Posterior cingulate gyrus (tissue), 11 donors: ENCODE measurements around the gene TCERG1L.
"Not testable (repeated sequence)": the region's sequence is repeated elsewhere in the genome, so short reads cannot be mapped to it uniquely, and the experiment has no call there.

ENCODE experiments used
- DNase-seq, 10 donors: peaks; one replicate each; pipeline versions ENCODE4 v3.0.0 to v3.0.0-alpha.2; 2020 to 2021; ENCODE audit warnings: mixed read lengths in 3 of 10
- intact Hi-C: fragments of 100-400 bp; cut with DNase I; formaldehyde crosslinking; loops from one replicate; pipeline ENCODE4 v1.15.1; 2023

The TCERG1L gene

DNA sequence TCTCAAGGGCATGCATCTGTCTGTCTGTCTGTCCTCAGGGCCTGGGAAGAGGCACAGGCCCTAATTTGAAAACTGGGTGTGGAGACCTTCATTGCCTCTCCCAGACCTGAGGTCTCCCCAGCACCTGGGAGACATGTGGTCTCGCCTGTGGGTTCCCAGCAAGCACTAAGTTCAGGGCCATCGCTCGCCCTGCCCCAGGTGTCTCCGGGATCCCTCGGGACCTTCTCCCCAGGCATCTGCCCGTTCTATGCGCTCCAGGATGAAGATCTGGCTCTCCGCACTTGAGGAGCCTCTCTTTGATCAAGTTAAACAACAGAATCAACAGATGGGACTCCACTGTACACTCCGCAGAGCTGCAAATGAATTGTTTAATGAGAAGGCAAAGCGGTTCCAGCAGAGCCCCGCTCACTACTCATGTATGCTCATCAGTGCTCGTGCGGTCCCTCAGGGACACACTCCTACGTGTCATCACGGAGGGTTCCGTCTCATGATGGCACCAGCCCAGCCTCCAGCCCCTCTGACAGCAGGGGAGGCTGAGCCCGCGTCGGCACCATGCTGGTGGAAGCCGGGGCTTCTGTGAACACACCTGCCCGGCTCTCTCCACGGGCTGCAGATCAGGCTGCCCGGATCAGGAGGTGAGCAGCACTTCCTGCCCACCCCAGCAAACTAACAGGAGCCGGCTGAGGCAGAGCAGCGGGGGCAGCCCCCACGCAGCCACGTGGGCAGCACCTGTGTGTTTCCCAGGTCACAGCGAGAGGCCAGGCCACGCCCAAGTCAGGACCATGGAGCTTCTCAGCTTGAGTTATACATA, 132.8 kb downstream of the TCERG1L start:
- intact Hi-C loops = no loop called here
- peak in 1 of 10 donors; percentile 73 for DNase-seq

GRCh38 chr10:131177431-131178327, 133.8 kb downstream of the TCERG1L start:
- peak in 1 of 10 donors; percentile 54 for DNase-seq
- intact Hi-C loops = no loop called here

- DNase-seq = no peak
- intact Hi-C loops = no loop called here
Measured at GRCh38 chr10:131176907-131177306, 134.6 kb downstream of the TCERG1L start.

- DNase-seq, intact Hi-C loops: not testable (repeated sequence)
Measured at GRCh38 chr10:131176324-131176723, 135.2 kb downstream of the TCERG1L start.

GRCh38 chr10:131175891-131176290, 135.6 kb downstream of the TCERG1L start:
- intact Hi-C loops = no loop called here
- peak in 4 of 10 donors; percentile 16 to 90 (median 63) for DNase-seq

GRCh38 chr10:131174651-131175540, 136.6 kb downstream of the TCERG1L start:
- intact Hi-C loops = no loop called here
- DNase-seq = no peak

DNA sequence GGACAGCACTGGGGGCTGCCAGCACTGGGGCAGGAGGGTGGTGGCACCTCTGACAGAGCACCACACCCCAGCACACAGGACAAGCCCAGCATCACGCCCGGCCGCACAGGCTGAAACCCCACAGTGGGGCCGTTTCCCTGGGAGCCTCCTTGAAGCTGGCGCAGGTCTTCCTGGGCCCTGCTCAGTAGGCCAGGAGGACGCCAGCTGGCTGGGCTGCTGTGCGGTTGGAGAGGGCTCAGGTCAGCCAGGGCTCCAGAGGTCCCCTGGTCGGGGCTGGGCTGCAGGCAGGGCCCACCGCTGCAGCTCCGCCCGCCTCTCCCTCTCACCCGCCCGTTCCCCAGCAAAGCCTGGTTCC, 137.3 kb downstream of the TCERG1L start:
- no peak for DNase-seq
- intact Hi-C loops = no loop called here

- intact Hi-C loops = no loop called here
- DNase-seq = no peak
Measured at GRCh38 chr10:131173484-131174210, 137.9 kb downstream of the TCERG1L start.

GRCh38 chr10:131172433-131172832, 139.1 kb downstream of the TCERG1L start:
- DNase-seq = no peak
- intact Hi-C loops = no loop called here

- intact Hi-C loops = no loop called here
- no peak for DNase-seq
Measured at GRCh38 chr10:131169146-131169545, 142.4 kb downstream of the TCERG1L start.

DNA sequence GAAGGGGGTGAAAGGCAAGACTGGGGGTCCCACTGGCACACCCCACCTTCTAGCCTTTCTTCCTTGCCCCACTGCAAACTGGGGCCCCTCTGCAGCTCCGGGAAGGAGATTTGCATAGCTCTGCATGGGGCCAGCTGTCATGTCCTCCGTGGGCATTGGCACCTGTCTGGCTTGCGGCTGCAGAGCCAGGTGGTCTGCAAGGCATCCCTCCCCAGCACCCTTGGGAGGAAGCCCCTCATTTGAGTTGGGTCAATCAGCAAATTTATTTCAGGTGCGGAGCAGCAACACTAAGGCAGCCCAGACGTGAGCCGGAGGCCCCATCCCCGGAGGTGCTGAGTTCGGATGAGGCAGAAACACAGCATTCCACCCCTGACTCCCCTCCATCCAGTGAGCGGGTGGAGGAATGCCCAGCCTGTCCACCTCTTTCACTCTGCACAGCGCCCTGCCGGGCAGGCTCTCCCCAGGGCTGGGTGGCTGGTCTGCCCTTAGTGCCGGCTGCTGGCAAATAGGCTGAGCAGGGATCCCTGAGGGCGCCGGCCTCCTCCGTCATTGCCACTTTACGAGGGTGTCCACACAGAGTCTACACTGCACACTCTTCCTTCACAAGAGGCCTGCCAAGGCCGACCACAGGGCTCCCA, 143.2 kb downstream of the TCERG1L start:
- no peak for DNase-seq
- intact Hi-C loops = no loop called here

DNA sequence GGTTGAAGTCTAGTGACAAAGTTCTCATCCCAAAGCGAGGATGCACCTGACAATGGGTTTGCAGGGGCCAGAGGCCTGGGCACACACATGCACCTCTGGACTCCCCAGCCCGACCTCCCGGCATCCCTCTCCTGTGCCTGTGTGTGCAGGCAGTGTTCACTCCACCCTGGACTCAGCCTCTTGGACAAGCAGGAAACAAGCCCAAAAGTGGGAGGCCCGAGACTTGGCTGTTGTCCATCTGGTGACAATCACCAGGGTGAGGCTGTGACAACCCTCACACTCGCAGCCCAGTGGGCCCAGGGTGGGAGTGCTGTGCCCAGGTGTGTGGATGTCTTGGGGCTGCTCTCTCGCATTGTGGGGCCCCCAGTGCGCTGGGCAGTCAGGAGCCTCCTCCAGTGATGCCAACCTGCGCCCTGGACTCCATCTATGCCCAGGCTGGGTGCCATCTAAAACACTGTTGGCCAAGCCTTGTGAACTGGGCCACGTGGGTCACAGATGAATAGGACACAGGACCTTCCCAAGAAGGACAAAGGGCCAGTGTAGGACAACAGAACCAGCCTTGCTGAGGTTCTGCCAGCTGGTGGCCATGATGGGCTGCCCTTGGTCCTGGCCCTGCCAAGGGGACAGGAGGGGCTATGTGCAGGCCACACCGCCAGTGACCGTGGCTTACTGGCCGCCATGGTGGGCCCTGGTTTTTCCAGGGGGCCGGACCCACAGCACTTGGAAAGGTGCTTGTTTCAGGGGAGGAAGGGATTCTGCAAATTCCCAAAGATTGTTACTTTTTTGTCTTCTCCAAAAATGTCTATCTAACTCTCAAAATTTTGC, 144.3 kb downstream of the TCERG1L start:
- no peak for DNase-seq
- intact Hi-C loops = no loop called here

GRCh38 chr10:131166486-131166885, 145.0 kb downstream of the TCERG1L start:
- peak in 1 of 10 donors; percentile 52 for DNase-seq
- intact Hi-C loops = no loop called here

- DNase-seq = no peak
- intact Hi-C loops = no loop called here
Measured at GRCh38 chr10:131165092-131165491, 146.4 kb downstream of the TCERG1L start.

DNA sequence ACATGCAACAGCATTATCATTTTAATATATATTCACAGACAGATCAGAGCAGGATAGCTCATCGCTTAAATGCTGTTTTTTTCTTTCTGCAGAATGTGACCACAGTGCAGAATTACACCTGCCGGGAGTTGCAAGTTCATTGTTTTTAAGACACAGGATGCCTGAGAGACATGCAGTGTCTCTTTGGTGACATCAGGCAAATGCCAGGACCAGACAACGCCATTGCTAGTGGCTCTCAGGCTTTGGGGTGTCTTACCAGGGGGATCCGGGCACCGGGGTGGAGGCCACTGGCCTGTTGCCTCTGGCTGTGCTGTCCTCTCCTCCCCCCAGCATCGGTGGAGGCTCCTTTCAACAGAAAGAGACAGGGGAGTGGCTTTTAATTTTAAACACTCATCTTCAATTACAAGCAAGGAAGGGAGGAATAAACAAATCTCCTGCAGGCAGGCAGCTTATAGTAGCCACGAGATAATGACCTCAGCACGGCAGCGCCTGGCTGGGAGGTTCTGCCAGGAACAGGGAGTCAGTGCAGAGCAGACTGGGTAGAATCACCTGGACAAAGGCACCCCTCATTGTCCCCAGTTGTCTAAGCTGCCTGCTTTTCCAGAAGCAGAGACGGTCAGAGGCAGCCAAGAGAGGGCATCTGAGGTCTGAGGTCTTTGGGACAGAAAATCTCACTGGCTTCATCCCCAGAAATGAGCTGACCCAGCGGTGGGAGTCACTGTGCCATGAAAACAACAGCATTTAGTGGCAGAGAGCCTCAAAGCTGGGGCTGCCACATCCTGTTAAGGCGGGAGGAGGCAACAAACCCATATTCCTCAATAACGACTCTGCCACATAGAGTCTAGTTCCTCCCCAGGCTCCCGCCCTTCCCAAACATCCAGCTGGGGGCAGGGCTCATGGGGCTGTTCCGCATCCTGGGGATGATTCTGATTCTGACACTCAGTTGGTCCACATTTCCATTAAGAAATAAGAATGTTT, 148.4 kb downstream of the TCERG1L start:
- intact Hi-C loops = no loop called here
- peak in 1 of 10 donors; percentile 27 for DNase-seq

DNA sequence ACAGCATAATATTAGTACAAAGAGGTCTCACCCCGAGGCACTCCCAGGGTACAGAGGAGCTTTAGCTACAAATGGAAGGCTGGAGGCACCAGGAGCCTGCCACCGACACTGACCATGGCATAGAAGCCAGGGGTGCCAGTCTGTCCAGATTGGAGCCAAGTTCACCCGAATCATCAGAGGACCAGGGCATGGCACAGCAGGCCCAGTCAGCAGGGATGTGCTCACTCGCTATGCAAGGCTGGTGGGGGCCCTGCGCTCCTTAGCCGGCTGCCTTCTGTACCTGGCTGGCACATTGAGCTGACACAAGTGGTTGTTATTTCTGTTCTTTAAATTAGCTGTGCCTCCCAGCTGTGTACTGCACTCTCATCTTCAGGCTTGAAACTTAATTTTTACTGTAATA, 149.3 kb downstream of the TCERG1L start:
- intact Hi-C loops = no loop called here
- peak in 1 of 10 donors; percentile 40 for DNase-seq

DNA sequence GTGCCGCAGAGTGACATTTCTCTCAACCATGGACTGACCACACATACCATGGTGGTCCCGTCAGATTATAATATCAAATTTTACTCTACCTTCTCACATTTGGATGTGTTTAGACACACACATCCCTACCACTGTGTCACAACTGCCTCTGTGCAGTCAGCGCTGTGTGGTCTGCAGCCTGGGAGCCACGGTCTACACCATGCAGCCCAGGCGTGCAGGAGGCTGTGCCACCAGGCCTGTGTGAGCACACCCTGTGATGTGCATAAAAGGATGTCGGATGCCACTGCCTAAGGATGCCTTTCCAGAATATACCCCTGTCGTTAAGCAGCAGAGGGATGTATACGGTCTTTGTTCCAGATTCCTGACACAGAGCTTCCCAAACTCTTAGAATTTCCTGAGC, 150.4 kb downstream of the TCERG1L start:
- no peak for DNase-seq
- intact Hi-C loops = no loop called here
